PC-9 (cell line): ENCODE data around the gene PDZK1IP1. TPM values are rescaled to one million over a fixed set of nuclear protein-coding genes. Genes with fewer than 3 reads are reported as not detected.

ENCODE experiments used
- BruUV-seq: library from RNA; stranded (reverse); fragments of 400-500 nt; replicated peaks from 2 replicates; lab custom pipeline; 2021; lab: Mats Ljungman, UMichigan
- CTCF ChIA-PET: fragments of 300-600 bp; sonication (Branson Sonifier 250); formaldehyde crosslinking; loops from one replicate; lab custom pipeline; 2022; ENCODE audit warnings: antibody characterized with exemption; lab: Charles Lee
- POLR2A ChIA-PET: fragments of 300-600 bp; sonication (Branson Sonifier 250); formaldehyde crosslinking; loops from one replicate; lab custom pipeline; 2022; ENCODE audit warnings: antibody characterized with exemption; ENCODE audit not compliant: unreplicated experiment; lab: Charles Lee
- DNase-seq, 2 experiments: peaks; one replicate each; pipeline versions ENCODE4 v3.0.0 to v3.0.0-alpha.2; 2015 to 2022; ENCODE audit warnings: mixed read lengths in 1 of 2
- H2AFZ ChIP-seq: fragments of 200-600 bp; sonication (generic); 2 replicates; pipeline ENCODE4 v1.8.1; 2017; ENCODE audit warnings: antibody characterized with exemption
- H3F3A ChIP-seq: fragments of 200-600 bp; sonication (generic); 2 replicates; pipeline ENCODE4 v1.8.1; 2017; ENCODE audit warnings: antibody characterized with exemption, mild to moderate bottlenecking, low read depth; ENCODE audit not compliant: insufficient read depth
- H3K27ac ChIP-seq: fragments of 200-600 bp; sonication (generic); 2 replicates; pipeline ENCODE4 v1.6.1; 2016; ENCODE audit warnings: mixed run types
- H3K27me3 ChIP-seq: fragments of 200-600 bp; sonication (generic); 2 replicates; pipeline ENCODE4 v1.6.1; 2016; ENCODE audit warnings: low read depth, mixed run types; ENCODE audit not compliant: insufficient read depth
- H3K36me3 ChIP-seq: fragments of 200-600 bp; sonication (generic); 2 replicates; pipeline ENCODE4 v1.6.1; 2016; ENCODE audit warnings: low read depth, mixed run types
- H3K4me1 ChIP-seq: fragments of 200-600 bp; sonication (generic); replicated peaks from 2 replicates; pipeline ENCODE4 v1.6.1; 2016; ENCODE audit warnings: mixed run types; ENCODE audit not compliant: insufficient read depth
- H3K4me2 ChIP-seq: fragments of 200-600 bp; sonication (generic); 2 replicates; pipeline ENCODE4 v1.6.1; 2017; ENCODE audit warnings: mixed run types
- H3K4me3 ChIP-seq: fragments of 200-600 bp; sonication (generic); 2 replicates; pipeline ENCODE4 v1.6.1; 2016; ENCODE audit warnings: mixed run types
- H3K79me2 ChIP-seq: fragments of 200-600 bp; sonication (generic); 2 replicates; pipeline ENCODE4 v1.6.1; 2017; ENCODE audit warnings: low read depth, mixed run types
- H3K9me2 ChIP-seq: fragments of 200-600 bp; sonication (generic); 2 replicates; pipeline ENCODE4 v1.8.1; 2017; ENCODE audit warnings: mild to moderate bottlenecking; ENCODE audit not compliant: insufficient read depth
- H3K9me3 ChIP-seq: fragments of 200-600 bp; sonication (generic); 2 replicates; pipeline ENCODE4 v1.8.1; 2016; ENCODE audit warnings: low read depth; ENCODE audit not compliant: insufficient read depth
- H4K20me1 ChIP-seq: fragments of 200-600 bp; sonication (generic); 2 replicates; pipeline ENCODE4 v1.8.1; 2017; ENCODE audit not compliant: insufficient read depth
- CTCF ChIP-seq: fragments of 200-600 bp; sonication (generic); conservative IDR thresholded peaks from 2 replicates; pipeline ENCODE4 v1.6.1; 2017; ENCODE audit warnings: mixed run types, antibody characterized with exemption, mild to moderate bottlenecking, moderate library complexity
- EZH2 ChIP-seq: fragments of 200-600 bp; sonication (generic); IDR thresholded peaks from 2 replicates; pipeline ENCODE4 v1.8.0; 2017; ENCODE audit warnings: antibody characterized with exemption, low read depth
- intact Hi-C: fragments of 100-400 bp; cut with micrococcal nuclease; formaldehyde crosslinking; loops from one replicate; pipeline ENCODE4 v1.10.0; 2022; ENCODE audit not compliant: unreplicated experiment
- total RNA-seq: library from RNA; stranded (reverse); gene quantifications from 2 replicates; pipeline ENCODE4 v1.2.3, GENCODE V29; 2021

PDZK1IP1 gene
- total RNA-seq, 1 experiment from 2014 or later: 6.2 TPM

- BruUV-seq: no TSS peak
- no peaks in the 10 kb centered on the region for H3K79me2 ChIP-seq
- peak overlapping the region; percentile 93 for H3K4me2 ChIP-seq
- no peaks in the 10 kb centered on the region for H3K9me3 ChIP-seq
- no peaks in the 10 kb centered on the region for H3K9me2 ChIP-seq
- peaks cover 10% of the 10 kb centered on the region for H3K4me1 ChIP-seq
- ChIA-PET CTCF (interaction anchor here (1.4 to 1.9 kb wide), 6 partner anchors 10 to 546 kb away, joined by 5 to 30 read pairs (median 14); partner anchors contain the start of genes FOXD2, PDZK1IP1 and STIL), POLR2A (no interaction called here)
- H3K4me3 ChIP-seq: peak overlapping the region; percentile 54; the same call in 1 of the 2 replicates
- H3K27ac ChIP-seq: no peak overlapping the region
- no peaks in the 10 kb centered on the region for H3K27me3 ChIP-seq
- H2AFZ ChIP-seq: peak overlapping the region; percentile 94
- no peaks in the 10 kb centered on the region for H4K20me1 ChIP-seq
- TF ChIP-seq EZH2 (no peak), CTCF (no peak)
- intact Hi-C loops: loop anchor here (1.0 to 10.0 kb wide), 12 partner anchors 10 to 775 kb away; partner anchors contain the start of genes EFCAB14, PDZK1IP1 and STIL
- no peak for DNase-seq
- no peaks in the 10 kb centered on the region for H3F3A ChIP-seq
- no peaks in the 10 kb centered on the region for H3K36me3 ChIP-seq
Observed at GRCh38 chr1:47179988-47180563, 9.8 kb downstream of the PDZK1IP1 start.

DNA sequence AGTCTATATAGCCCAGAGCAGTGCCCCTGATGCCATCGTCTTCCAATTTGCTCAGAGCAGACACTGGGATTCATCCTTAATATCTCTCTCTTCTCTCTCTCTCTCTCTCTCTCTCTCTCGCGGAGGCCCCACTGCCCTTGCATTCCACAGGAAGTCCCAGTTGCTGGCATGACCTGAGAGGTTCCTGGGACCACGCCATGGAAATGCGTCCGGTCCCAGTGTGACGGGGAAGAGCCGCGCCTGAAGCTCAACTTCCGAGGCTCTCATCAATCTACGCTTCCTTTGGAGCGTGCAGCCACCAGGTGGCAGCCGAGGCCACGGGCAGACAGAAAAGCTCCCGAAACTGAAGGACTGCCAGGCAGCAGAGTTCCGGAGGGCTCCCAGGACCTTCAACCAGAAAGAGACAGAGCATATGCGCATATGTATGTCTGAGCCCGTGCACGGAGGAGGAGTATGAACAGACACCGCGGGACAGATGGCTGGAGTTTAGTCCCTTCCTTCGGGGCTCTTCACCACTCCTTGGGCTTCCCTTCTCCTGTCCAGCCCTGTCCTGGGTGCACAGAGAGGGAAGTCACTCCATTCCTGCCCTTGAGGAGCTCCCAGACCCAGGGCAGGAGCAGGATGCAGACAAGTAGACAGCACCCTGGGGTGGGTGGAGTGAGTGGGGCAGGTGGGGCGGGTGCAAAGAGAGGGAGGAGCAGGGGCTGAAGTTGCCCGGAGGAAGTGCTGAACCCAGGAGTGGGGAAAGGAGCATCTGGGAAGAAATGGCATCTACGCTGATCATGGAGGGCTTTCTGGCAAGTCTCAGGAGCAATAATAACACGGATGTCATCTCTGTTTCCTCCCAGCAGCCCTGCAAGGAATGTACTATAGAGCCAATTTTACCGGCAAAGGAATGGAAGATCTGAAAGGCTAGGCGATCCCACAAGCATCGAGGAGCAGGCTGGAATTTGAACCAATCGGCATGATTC, 10.5 kb downstream of the PDZK1IP1 start:
- no peaks in the 10 kb centered on the region for H4K20me1 ChIP-seq
- CTCF ChIA-PET: interaction anchor here (0.6 to 1.9 kb wide), 9 partner anchors 9 to 547 kb away, joined by 4 to 30 read pairs (median 10); partner anchors contain the start of genes FOXD2, PDZK1IP1 and STIL
- H3K36me3 ChIP-seq: no peaks in the 10 kb centered on the region
- H3K4me2 ChIP-seq: peak overlapping the region; percentile 93
- no peaks in the 10 kb centered on the region for H3K9me3 ChIP-seq
- H3K9me2 ChIP-seq: no peaks in the 10 kb centered on the region
- peak; percentile 89 for TF ChIP-seq CTCF
- no peak for TF ChIP-seq EZH2
- H3F3A ChIP-seq: no peaks in the 10 kb centered on the region
- POLR2A ChIA-PET: interaction anchor here (0.6 to 1.0 kb wide), 4 partner anchors 11 to 890 kb away, joined by 3 to 8 read pairs (median 7); partner anchors contain the start of genes FOXD2, PDZK1IP1 and STIL
- BruUV-seq: no TSS peak
- peak; percentile 86 to 95 for DNase-seq
- 0 out of 2 replicates have a peak overlapping the region, but pooled peaks have one; percentile 5 for H3K27ac ChIP-seq
- peak overlapping the region; percentile 54 for H3K4me3 ChIP-seq
- H2AFZ ChIP-seq: peak overlapping the region; percentile 94
- H3K79me2 ChIP-seq: no peaks in the 10 kb centered on the region
- no peaks in the 10 kb centered on the region for H3K27me3 ChIP-seq
- H3K4me1 ChIP-seq: peaks cover 10% of the 10 kb centered on the region
- intact Hi-C loops: loop anchor here (1.0 to 10.0 kb wide), 12 partner anchors 11 to 775 kb away; partner anchors contain the start of genes EFCAB14, PDZK1IP1 and STIL

DNA sequence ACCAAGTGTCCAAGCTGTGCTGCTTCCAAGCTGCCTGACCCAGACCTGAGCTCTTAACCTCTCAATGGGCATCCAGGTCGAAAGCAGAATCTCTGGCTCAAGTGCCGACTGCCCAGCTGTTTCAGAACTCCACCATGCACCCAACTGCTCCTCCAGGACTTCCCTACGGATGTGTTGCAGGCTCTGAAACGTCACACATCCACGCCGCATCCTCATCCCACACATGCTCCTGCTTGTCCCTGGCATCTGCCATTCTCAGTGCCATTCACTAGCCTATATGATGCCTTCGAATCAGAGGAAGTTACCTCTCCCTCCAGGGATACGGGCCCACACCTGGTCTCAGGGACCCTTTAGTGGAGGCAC, 11.2 kb downstream of the PDZK1IP1 start:
- Histone ChIP-seq H3K9me3 (no peaks in the 10 kb centered on the region), H3K27me3 (no peaks in the 10 kb centered on the region), H3K36me3 (no peaks in the 10 kb centered on the region), H3K27ac (no peak overlapping the region), H3K4me1 (peaks cover 10% of the 10 kb centered on the region), H4K20me1 (no peaks in the 10 kb centered on the region), H3K9me2 (no peaks in the 10 kb centered on the region), H2AFZ (peak overlapping the region; percentile 32; the same call in 1 of the 2 replicates), H3K4me3 (peak overlapping the region; percentile 54; the same call in 1 of the 2 replicates), H3F3A (no peaks in the 10 kb centered on the region), H3K79me2 (no peaks in the 10 kb centered on the region), H3K4me2 (peak overlapping the region; percentile 93)
- intact Hi-C loops: loop anchor here (1.0 to 10.0 kb wide), 12 partner anchors 12 to 774 kb away; partner anchors contain the start of genes EFCAB14, PDZK1IP1 and STIL
- no peak for TF ChIP-seq CTCF
- TF ChIP-seq EZH2: no peak
- DNase-seq: no peak
- TSS peak; percentile 28 for BruUV-seq
- POLR2A ChIA-PET: interaction anchor here (0.6 to 1.0 kb wide), 3 partner anchors 11 to 259 kb away, joined by 3 to 8 read pairs (median 7); partner anchors contain the start of genes FOXD2, PDZK1IP1 and STIL
- CTCF ChIA-PET: interaction anchor here (0.6 to 1.9 kb wide), 8 partner anchors 11 to 547 kb away, joined by 3 to 30 read pairs (median 10); partner anchors contain the start of genes FOXD2, PDZK1IP1 and STIL
